Measurements from ENCODE around the gene CILP2. TPM values are rescaled to one million over a fixed set of nuclear protein-coding genes. Genes with fewer than 3 reads are reported as not detected.

Gene CILP2
- polyA plus RNA-seq, 1 of the 3 experiments (the other 2 are of a cell fraction), result 1.9 TPM

DNA sequence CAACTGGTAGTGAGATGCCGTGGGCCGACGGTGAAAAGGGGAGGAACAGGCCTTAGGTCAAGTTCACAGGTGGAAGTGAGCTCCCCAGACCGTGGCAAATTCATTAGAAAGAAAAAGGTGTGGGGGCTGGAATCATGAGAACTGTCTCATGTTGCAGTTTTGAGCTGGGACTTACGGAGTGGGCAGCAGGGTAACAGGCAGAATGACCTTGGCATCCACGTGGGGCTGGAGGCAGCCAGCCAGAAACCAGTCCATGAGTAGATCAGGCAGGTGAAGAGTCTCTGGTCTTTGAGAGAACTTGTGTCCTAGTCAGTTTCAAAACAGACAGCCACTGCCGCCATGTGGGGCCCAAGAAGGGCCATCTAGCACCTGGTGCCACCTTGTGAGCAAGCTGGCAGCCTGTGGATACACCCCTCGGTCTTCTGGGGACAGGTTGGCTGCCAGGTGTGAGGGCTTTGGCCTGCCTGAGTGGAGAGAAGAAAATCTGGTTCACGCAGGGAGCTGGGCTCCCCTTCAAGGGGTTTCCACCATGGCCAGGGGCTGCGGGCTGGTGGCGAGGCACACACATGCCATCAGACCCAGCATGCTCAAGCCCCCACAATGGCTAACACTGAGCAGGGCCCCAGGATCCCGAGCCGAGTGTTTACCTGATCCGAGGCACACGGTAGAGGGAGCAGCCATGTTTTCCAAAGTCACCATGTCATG, 46.6 kb upstream of the CILP2 start:
- POLR2A ChIA-PET, result interaction anchor here (1.3 kb wide), 1 partner anchor 29 kb away, joined by 3 read pairs; no protein-coding TSS in a partner anchor
- Histone ChIP-seq H4K20me1 (ENCODE audit: insufficient read depth) (no peaks in the 10 kb centered on the region), H2AFZ (ENCODE audit: low read depth) (no peak overlapping the region), H3K9ac (no peak overlapping the region), H3K9me3 (no peaks in the 10 kb centered on the region), H3K27me3 (ENCODE audit: insufficient read depth) (no peaks in the 10 kb centered on the region), H3K36me3 (replicated peaks in 1 of 2; ENCODE audit: control insufficient read depth in 1 of 2, insufficient read depth in 2 of 2, low read length in 1 of 2) (peaks cover 4 to 29% of the 10 kb centered on the region in 2 experiments), H3K4me1 (ENCODE audit: control insufficient read depth in 1 of 2, insufficient read depth in 2 of 2, low read depth in 1 of 2, low read length in 1 of 2) (peaks cover 23 to 37% of the 10 kb centered on the region in 2 experiments), H3K9me2 (no peaks in the 10 kb centered on the region), H3K4me2 (no peak overlapping the region), H3F3A (replicated peaks; ENCODE audit: insufficient read depth) (peaks cover 21% of the 10 kb centered on the region), H3K79me2 (ENCODE audit: insufficient read depth) (peaks cover 44% of the 10 kb centered on the region), H3K4me3 (ENCODE audit: low read depth in 2 of 2, low read length in 1 of 2) (no peak overlapping the region), H3K27ac (ENCODE audit: low read depth in 2 of 2, low read length in 1 of 2) (no peak overlapping the region)
- WGBS (ENCODE audit: low lambda C conversion rate), result 92% methylated on average over 11 of the region's 15 CpGs
- CTCF ChIA-PET, result interaction anchor here (0.8 to 9.7 kb wide), 34 partner anchors 8 to 346 kb away, joined by 3 to 172 read pairs (median 8); partner anchors contain the start of genes GATAD2A, MAU2, NDUFA13 and TSSK6
- DNase-seq, result no peak
- TF ChIP-seq EP300 (IDR thresholded peaks at IDR 0.05; ENCODE audit: borderline replicate concordance in 1 of 2, low read depth in 1 of 2, low read length in 1 of 2) (no peak), RAD21 (IDR thresholded peaks at IDR 0.05; ENCODE audit: low read length) (no peak)
- TF ChIP-seq, protein P1, sequence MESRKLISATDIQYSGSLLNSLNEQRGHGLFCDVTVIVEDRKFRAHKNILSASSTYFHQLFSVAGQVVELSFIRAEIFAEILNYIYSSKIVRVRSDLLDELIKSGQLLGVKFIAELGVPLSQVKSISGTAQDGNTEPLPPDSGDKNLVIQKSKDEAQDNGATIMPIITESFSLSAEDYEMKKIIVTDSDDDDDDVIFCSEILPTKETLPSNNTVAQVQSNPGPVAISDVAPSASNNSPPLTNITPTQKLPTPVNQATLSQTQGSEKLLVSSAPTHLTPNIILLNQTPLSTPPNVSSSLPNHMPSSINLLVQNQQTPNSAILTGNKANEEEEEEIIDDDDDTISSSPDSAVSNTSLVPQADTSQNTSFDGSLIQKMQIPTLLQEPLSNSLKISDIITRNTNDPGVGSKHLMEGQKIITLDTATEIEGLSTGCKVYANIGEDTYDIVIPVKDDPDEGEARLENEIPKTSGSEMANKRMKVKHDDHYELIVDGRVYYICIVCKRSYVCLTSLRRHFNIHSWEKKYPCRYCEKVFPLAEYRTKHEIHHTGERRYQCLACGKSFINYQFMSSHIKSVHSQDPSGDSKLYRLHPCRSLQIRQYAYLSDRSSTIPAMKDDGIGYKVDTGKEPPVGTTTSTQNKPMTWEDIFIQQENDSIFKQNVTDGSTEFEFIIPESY (IDR thresholded peaks at IDR 0.05; ENCODE audit: borderline replicate concordance, low read depth), result no peak

DNA sequence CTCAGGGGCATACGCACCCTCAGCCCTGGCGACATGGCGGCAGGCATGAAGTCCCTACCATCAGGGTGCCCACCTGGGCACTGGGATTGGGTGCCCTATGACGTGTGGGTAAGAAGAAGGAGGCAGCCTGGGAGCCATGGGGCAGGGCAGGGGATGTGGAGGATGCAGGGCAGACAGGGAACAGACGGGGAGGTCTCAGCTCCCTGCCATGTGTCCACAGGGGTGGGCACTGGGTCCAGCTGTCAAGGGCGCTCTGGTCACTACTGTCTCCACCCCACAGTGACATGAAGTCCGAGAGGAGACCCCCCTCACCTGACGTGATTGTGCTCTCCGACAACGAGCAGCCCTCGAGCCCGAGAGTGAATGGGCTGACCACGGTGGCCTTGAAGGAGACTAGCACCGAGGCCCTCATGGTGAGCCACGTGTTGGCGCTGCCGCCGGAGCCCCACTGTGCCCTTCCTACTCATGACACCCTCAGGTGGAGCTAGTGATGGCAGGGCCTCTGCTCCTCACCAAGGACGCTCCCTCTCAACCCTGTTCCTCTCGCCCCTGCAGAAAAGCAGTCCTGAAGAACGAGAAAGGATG, 45.9 kb upstream of the CILP2 start:
- ChIA-PET POLR2A (no interaction called here), CTCF (interaction anchor here (1.1 to 9.7 kb wide), 11 partner anchors 12 to 306 kb away, joined by 3 to 172 read pairs (median 9); no protein-coding TSS in a partner anchor)
- H3K4me3 ChIP-seq (ENCODE audit: low read depth in 2 of 2, low read length in 1 of 2), result no peak overlapping the region
- no peak overlapping the region for H3K4me2 ChIP-seq
- H3F3A ChIP-seq (replicated peaks; ENCODE audit: insufficient read depth), result peaks cover 21% of the 10 kb centered on the region
- no peaks in the 10 kb centered on the region for H3K9me3 ChIP-seq
- peaks cover 4 to 33% of the 10 kb centered on the region in 2 experiments for H3K36me3 ChIP-seq (replicated peaks in 1 of 2; ENCODE audit: control insufficient read depth in 1 of 2, insufficient read depth in 2 of 2, low read length in 1 of 2)
- H3K9me2 ChIP-seq, result no peaks in the 10 kb centered on the region
- no peak for DNase-seq
- 93% methylated on average over 10 of the region's 21 CpGs for WGBS (ENCODE audit: low lambda C conversion rate)
- no peak overlapping the region for H3K9ac ChIP-seq
- H2AFZ ChIP-seq (ENCODE audit: low read depth), result no peak overlapping the region
- no peaks in the 10 kb centered on the region for H3K27me3 ChIP-seq (ENCODE audit: insufficient read depth)
- no peak overlapping the region for H3K27ac ChIP-seq (ENCODE audit: low read depth in 2 of 2, low read length in 1 of 2)
- no peaks in the 10 kb centered on the region for H4K20me1 ChIP-seq (ENCODE audit: insufficient read depth)
- H3K4me1 ChIP-seq (ENCODE audit: control insufficient read depth in 1 of 2, insufficient read depth in 2 of 2, low read depth in 1 of 2, low read length in 1 of 2), result peaks cover 23 to 31% of the 10 kb centered on the region in 2 experiments
- H3K79me2 ChIP-seq (ENCODE audit: insufficient read depth), result peaks cover 44% of the 10 kb centered on the region
- TF ChIP-seq, protein P2, sequence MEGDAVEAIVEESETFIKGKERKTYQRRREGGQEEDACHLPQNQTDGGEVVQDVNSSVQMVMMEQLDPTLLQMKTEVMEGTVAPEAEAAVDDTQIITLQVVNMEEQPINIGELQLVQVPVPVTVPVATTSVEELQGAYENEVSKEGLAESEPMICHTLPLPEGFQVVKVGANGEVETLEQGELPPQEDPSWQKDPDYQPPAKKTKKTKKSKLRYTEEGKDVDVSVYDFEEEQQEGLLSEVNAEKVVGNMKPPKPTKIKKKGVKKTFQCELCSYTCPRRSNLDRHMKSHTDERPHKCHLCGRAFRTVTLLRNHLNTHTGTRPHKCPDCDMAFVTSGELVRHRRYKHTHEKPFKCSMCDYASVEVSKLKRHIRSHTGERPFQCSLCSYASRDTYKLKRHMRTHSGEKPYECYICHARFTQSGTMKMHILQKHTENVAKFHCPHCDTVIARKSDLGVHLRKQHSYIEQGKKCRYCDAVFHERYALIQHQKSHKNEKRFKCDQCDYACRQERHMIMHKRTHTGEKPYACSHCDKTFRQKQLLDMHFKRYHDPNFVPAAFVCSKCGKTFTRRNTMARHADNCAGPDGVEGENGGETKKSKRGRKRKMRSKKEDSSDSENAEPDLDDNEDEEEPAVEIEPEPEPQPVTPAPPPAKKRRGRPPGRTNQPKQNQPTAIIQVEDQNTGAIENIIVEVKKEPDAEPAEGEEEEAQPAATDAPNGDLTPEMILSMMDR (IDR thresholded peaks at IDR 0.05), result no peak
- TF ChIP-seq FOXM1 (IDR thresholded peaks at IDR 0.05; ENCODE audit: low read depth), result no peak
- TF ChIP-seq ELF1 (IDR thresholded peaks at IDR 0.05), result no peak
- TF ChIP-seq, protein P3, sequence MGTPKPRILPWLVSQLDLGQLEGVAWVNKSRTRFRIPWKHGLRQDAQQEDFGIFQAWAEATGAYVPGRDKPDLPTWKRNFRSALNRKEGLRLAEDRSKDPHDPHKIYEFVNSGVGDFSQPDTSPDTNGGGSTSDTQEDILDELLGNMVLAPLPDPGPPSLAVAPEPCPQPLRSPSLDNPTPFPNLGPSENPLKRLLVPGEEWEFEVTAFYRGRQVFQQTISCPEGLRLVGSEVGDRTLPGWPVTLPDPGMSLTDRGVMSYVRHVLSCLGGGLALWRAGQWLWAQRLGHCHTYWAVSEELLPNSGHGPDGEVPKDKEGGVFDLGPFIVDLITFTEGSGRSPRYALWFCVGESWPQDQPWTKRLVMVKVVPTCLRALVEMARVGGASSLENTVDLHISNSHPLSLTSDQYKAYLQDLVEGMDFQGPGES (IDR thresholded peaks at IDR 0.05; ENCODE audit: low read depth, low read length), result no peak
- TF ChIP-seq MXI1 (IDR thresholded peaks at IDR 0.05; ENCODE audit: low read depth, low read length), result no peak
- TF ChIP-seq, protein P4, sequence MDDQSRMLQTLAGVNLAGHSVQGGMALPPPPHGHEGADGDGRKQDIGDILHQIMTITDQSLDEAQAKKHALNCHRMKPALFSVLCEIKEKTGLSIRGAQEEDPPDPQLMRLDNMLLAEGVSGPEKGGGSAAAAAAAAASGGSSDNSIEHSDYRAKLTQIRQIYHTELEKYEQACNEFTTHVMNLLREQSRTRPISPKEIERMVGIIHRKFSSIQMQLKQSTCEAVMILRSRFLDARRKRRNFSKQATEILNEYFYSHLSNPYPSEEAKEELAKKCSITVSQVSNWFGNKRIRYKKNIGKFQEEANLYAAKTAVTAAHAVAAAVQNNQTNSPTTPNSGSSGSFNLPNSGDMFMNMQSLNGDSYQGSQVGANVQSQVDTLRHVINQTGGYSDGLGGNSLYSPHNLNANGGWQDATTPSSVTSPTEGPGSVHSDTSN (IDR thresholded peaks at IDR 0.05), result no peak
- TF ChIP-seq GABPA (IDR thresholded peaks at IDR 0.05; ENCODE audit: low read depth), result no peak
- no peak for TF ChIP-seq GATA2 (CRISPR knock-in tag; IDR thresholded peaks at IDR 0.05)
- no peak for TF ChIP-seq SMC3 (IDR thresholded peaks at IDR 0.05; ENCODE audit: low read depth, low read length)
- TF ChIP-seq NRF1 (IDR thresholded peaks at IDR 0.05; ENCODE audit: low read depth, low read length), result no peak
- no peak for TF ChIP-seq EZH2phosphoT487 (IDR thresholded peaks at IDR 0.05; ENCODE audit: borderline replicate concordance, low read depth)
- TF ChIP-seq RXRA (IDR thresholded peaks at IDR 0.05; ENCODE audit: borderline replicate concordance, low read depth), result no peak
- no peak for TF ChIP-seq RAD21 (IDR thresholded peaks at IDR 0.05; ENCODE audit: low read length)
- no peak for TF ChIP-seq NFIC (IDR thresholded peaks at IDR 0.05; ENCODE audit: borderline replicate concordance)
- no peak for TF ChIP-seq MEF2A (IDR thresholded peaks at IDR 0.05; ENCODE audit: borderline replicate concordance, low read depth)
- no peak for TF ChIP-seq YY1 (IDR thresholded peaks at IDR 0.05; ENCODE audit: low read depth)
- TF ChIP-seq SIN3A (IDR thresholded peaks at IDR 0.05; ENCODE audit: borderline replicate concordance, low read depth, low read length), result no peak
